Calu3 (cell line): Measurements from ENCODE around the gene BTK. TPM values are rescaled to one million over a fixed set of nuclear protein-coding genes. Genes with fewer than 3 reads are reported as not detected.

Source experiments
- BruUV-seq: library from RNA; stranded (reverse); fragments of 400-500 nt; replicated peaks from 2 replicates; lab custom pipeline; 2021; lab: Mats Ljungman, UMichigan
- CTCF ChIA-PET: fragments of 300-600 bp; sonication (Branson Sonifier 250); formaldehyde crosslinking; loops from one replicate; lab custom pipeline; 2022; ENCODE audit warnings: antibody characterized with exemption; lab: Charles Lee
- DNase-seq: peaks from one replicate; pipeline ENCODE4 v3.0.0; 2022
- H3K27ac Mint-ChIP-seq: one replicate; pipeline ENCODE4 v1.8.0; 2022; ENCODE audit warnings: mixed read lengths; ENCODE audit not compliant: unreplicated experiment
- H3K27me3 Mint-ChIP-seq: one replicate; pipeline ENCODE4 v1.8.0; 2022; ENCODE audit warnings: mixed read lengths; ENCODE audit not compliant: unreplicated experiment
- H3K36me3 Mint-ChIP-seq: one replicate; pipeline ENCODE4 v1.8.0; 2022; ENCODE audit warnings: mild to moderate bottlenecking, moderate library complexity, mixed read lengths; ENCODE audit not compliant: insufficient read depth, unreplicated experiment
- H3K4me1 Mint-ChIP-seq: one replicate; pipeline ENCODE4 v1.8.0; 2022; ENCODE audit warnings: mild to moderate bottlenecking, low read depth, mixed read lengths; ENCODE audit not compliant: unreplicated experiment
- H3K4me3 Mint-ChIP-seq: one replicate; pipeline ENCODE4 v1.8.0; 2022; ENCODE audit warnings: mild to moderate bottlenecking, low read depth, moderate library complexity, mixed read lengths; ENCODE audit not compliant: unreplicated experiment
- H3K9me3 Mint-ChIP-seq: one replicate; pipeline ENCODE4 v1.8.0; 2022; ENCODE audit warnings: low read depth, mixed read lengths; ENCODE audit not compliant: unreplicated experiment
- intact Hi-C: fragments of 100-400 bp; cut with micrococcal nuclease; formaldehyde crosslinking; loops from one replicate; pipeline ENCODE4 v1.10.0; 2022; ENCODE audit not compliant: unreplicated experiment
- total RNA-seq: library from RNA; stranded (reverse); gene quantifications from 2 replicates; pipeline ENCODE4 v1.2.3, GENCODE V29; 2022
- TF ChIP-seq, protein P1 (sequence below): fragments of 200-600 bp; IDR thresholded peaks from one replicate; pipeline ENCODE4 v1.8.0; 2022; ENCODE audit warnings: antibody characterized with exemption; ENCODE audit not compliant: unreplicated experiment

BTK gene
- total RNA-seq, 1 experiment from 2014 or later = not detected

- CTCF ChIA-PET = no interaction called here
- Mint-ChIP-seq H3K36me3 (peaks cover 44% of the 10 kb centered on the region), H3K27ac (peak overlapping the region; percentile 90), H3K27me3 (no peaks in the 10 kb centered on the region), H3K4me1 (peaks cover 17% of the 10 kb centered on the region), H3K4me3 (peak overlapping the region; percentile 80), H3K9me3 (no peaks in the 10 kb centered on the region)
- TF ChIP-seq, protein P1, sequence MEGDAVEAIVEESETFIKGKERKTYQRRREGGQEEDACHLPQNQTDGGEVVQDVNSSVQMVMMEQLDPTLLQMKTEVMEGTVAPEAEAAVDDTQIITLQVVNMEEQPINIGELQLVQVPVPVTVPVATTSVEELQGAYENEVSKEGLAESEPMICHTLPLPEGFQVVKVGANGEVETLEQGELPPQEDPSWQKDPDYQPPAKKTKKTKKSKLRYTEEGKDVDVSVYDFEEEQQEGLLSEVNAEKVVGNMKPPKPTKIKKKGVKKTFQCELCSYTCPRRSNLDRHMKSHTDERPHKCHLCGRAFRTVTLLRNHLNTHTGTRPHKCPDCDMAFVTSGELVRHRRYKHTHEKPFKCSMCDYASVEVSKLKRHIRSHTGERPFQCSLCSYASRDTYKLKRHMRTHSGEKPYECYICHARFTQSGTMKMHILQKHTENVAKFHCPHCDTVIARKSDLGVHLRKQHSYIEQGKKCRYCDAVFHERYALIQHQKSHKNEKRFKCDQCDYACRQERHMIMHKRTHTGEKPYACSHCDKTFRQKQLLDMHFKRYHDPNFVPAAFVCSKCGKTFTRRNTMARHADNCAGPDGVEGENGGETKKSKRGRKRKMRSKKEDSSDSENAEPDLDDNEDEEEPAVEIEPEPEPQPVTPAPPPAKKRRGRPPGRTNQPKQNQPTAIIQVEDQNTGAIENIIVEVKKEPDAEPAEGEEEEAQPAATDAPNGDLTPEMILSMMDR = no peak
- BruUV-seq = TSS peak; percentile 62
- no peak for DNase-seq
- intact Hi-C loops = loop anchor here (2.0 kb wide), 1 partner anchor 18 kb away; the partner anchor contains the start of gene RPL36A
Measured at GRCh38 chrX:101408532-101408841, 22.5 kb upstream of the BTK start.

DNA sequence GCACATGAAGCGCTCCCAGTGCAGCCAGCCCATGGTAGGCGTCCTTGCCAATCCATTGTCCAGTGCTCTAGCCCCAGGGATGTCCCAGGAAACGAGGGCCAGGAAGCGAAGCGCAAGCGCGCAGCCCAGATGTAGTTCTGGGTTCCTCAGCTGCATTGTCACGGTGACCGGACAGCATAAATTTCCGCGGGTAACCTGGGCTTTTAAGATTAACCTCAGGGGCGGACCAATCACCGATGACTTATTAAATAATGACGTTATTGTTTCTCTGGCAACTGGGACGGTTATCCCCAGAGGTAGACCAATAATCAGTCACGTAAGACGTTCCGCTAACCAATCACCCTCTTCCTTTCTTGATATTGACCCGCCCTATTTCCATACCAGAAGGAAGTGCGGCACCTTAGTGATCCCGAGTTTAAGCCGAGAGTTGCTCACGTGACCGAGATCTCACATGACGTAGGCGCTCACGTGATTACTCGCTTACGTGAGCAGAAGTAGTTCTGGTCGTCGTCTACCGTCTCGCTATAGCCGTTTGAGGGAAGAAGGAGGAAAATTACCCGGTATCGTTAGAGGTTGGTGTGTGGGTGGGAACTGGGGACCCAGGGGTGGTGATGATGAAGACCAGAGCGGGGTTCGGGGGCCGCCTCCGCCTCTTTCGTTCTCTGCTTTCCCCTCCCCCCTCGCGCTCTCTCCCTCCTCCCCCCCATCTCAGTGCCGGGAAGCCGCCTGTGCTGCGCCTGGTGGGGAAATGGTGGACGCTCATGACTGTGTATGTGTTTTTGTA, 21.9 kb upstream of the BTK start, which contains the start of the genes GLA and HNRNPH2:
GLA (minus strand) TSS at position 178 of the 784 bp plus-strand sequence; CDS start at position 156, 22 bp downstream.
HNRNPH2 (plus strand) TSS at position 475 of the 784 bp plus-strand sequence. CDS start 3,767 bp downstream, outside the sequence.
- no TSS peak for BruUV-seq
- CTCF ChIA-PET = no interaction called here

DNA sequence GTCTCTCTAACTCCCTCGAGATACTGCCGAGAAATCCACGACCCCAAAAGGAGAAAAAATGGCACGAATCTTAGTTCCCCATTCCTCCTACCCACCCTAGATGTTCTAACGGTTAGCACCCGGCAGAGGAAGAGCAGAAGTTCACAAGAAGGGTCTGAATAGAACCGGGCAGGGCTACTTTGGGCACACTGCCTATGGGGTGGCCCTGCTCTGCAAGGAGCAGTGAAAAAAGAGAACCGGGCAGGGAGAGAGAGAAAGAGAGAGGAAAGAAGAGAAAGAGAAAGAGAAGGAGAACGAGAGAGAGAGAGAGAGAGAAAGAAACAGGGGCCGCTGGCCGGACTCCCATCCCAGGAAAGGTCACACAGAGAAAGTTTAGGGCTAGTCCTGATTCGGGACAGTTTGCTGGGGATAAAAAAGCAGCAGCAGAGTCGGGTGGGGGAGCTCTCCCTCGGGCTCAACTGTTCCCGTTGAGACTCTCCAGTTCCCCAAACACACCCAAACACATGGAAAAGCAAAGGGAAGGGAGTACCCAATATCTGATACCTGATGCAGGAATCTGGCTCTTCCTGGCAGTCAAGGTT, 21.3 kb upstream of the BTK start:
- intact Hi-C loops = no loop called here
- Mint-ChIP-seq H3K4me3 (peak overlapping the region; percentile 80), H3K36me3 (peaks cover 34% of the 10 kb centered on the region), H3K27ac (peak overlapping the region; percentile 90), H3K27me3 (no peaks in the 10 kb centered on the region), H3K9me3 (no peaks in the 10 kb centered on the region), H3K4me1 (peaks cover 8% of the 10 kb centered on the region)
- BruUV-seq = no TSS peak
- TF ChIP-seq, protein P1 = no peak
- CTCF ChIA-PET = no interaction called here
- no peak for DNase-seq

More for the DNA sequence above, 21.9 kb upstream of the BTK start, which contains the start of the genes GLA and HNRNPH2:
- Mint-ChIP-seq H3K36me3 (peaks cover 41% of the 10 kb centered on the region), H3K27me3 (no peaks in the 10 kb centered on the region), H3K27ac (peak within 1 kb of the TSS; percentile 90), H3K4me1 (peaks cover 15% of the 10 kb centered on the region), H3K4me3 (peak within 1 kb of the TSS; percentile 80), H3K9me3 (no peaks in the 10 kb centered on the region)
- peak; percentile 84 for DNase-seq
- intact Hi-C loops = loop anchor here (2.0 kb wide), 1 partner anchor 17 kb away; the partner anchor contains the start of gene RPL36A
- TF ChIP-seq, protein P1 = no peak

DNA sequence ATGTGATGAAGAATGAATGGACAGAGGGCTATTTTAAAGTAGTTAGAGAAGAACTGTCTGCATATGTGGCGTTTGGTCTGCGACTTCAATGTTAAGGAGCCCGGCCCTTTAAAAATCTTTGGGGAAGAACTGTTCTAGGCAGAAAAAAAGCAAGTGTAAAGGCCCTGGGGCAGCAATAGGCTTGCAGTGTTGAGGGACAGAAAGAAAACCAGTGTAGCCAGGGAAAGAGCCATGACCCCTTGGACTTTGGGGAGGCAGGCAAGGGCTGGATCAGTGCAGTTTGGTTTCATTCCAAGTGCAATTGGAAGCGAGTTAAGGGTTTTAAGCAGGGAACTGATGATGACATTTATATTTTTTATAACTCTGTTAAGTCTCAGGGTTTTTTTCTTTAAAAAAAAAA, 13.8 kb upstream of the BTK start:
- TF ChIP-seq, protein P1 = no peak
- intact Hi-C loops = no loop called here
- H3K4me1 Mint-ChIP-seq = no peaks in the 10 kb centered on the region
- no peaks in the 10 kb centered on the region for H3K9me3 Mint-ChIP-seq
- DNase-seq = no peak
- no peak overlapping the region for H3K4me3 Mint-ChIP-seq
- H3K27me3 Mint-ChIP-seq = no peaks in the 10 kb centered on the region
- CTCF ChIA-PET = no interaction called here
- BruUV-seq = no TSS peak
- peaks cover 16% of the 10 kb centered on the region for H3K36me3 Mint-ChIP-seq
- peak overlapping the region; percentile 62 for H3K27ac Mint-ChIP-seq
